Tibial nerve (tissue), 3 donors: ENCODE measurements around the gene UBE2H.

Experiments used
- POLR2A ChIP-seq, 2 donors: fragments of 450-650 bp; IDR thresholded peaks; one replicate each; pipeline ENCODE4 v1.6.1; 2017; ENCODE audit warnings: antibody characterized with exemption in 2 of 2, mild to moderate bottlenecking in 2 of 2, moderate library complexity in 2 of 2
- TF ChIP-seq, protein P1 (sequence below), 5 experiments: fragments of 200-600 bp in 3 of 5; fragments of 450-650 bp in 2 of 5; sonication (generic) in 3 of 5; IDR thresholded peaks; one replicate each; pipeline ENCODE4 v1.5.1; 2016 to 2019; ENCODE audit warnings: antibody characterized with exemption in 5 of 5, mild to moderate bottlenecking in 3 of 5, moderate library complexity in 2 of 5

DNA sequence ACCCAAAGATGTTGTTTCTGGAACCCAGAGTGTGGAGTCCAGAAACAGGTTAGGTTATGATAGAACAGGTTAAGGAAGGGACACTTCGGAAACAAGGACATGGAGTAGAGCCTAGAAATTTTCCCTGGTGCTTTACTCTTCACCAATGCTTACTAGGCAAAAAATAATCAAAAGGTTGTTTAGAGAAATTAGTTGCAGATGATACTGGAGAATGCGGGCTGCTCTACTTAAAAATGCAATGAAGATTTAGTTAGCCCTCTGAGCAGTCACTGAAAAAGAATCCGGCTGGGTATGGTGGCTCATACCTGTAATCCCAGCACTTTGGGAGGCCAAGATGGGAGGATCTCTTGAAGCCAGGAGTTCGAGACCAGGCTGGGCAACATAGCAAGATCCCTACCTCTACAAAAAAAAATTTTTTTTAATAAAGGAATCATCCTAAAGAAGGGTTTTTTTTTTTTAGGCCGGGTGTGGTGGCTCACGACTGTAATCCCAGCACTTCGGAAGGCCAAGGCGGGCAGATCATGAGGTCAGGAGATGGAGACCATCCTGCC is 3.3 kb upstream of the UBE2H start:
- TF ChIP-seq, protein P1, sequence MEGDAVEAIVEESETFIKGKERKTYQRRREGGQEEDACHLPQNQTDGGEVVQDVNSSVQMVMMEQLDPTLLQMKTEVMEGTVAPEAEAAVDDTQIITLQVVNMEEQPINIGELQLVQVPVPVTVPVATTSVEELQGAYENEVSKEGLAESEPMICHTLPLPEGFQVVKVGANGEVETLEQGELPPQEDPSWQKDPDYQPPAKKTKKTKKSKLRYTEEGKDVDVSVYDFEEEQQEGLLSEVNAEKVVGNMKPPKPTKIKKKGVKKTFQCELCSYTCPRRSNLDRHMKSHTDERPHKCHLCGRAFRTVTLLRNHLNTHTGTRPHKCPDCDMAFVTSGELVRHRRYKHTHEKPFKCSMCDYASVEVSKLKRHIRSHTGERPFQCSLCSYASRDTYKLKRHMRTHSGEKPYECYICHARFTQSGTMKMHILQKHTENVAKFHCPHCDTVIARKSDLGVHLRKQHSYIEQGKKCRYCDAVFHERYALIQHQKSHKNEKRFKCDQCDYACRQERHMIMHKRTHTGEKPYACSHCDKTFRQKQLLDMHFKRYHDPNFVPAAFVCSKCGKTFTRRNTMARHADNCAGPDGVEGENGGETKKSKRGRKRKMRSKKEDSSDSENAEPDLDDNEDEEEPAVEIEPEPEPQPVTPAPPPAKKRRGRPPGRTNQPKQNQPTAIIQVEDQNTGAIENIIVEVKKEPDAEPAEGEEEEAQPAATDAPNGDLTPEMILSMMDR (IDR thresholded peaks at IDR 0.05): no peak
- no peak for TF ChIP-seq POLR2A (IDR thresholded peaks at IDR 0.05)
